Heart left ventricle (tissue), 16 donors: ENCODE measurements around the gene MRPL14. TPM values are rescaled to one million over a fixed set of nuclear protein-coding genes. Genes with fewer than 3 reads are reported as not detected.

Experiments used
- ATAC-seq, 4 donors: fragments of 200-7000 bp; cut with Tn5 transposase; one replicate each; pipeline ENCODE4 v1.9.1; 2020 to 2022; ENCODE audit warnings: moderate library complexity in 4 of 4, mild to moderate bottlenecking in 3 of 4, moderate number of reproducible peaks in 1 of 4
- DNase-seq, 5 donors: peaks; one replicate each; pipeline ENCODE4 v3.0.0-alpha.2; 2020
- H3K27ac ChIP-seq, 12 donors: fragments of 200-600 bp; sonication (generic) in 4 of 12; one replicate each; pipeline versions ENCODE4 v1.5.0 to v1.8.0; 2016 to 2022; ENCODE audit warnings: mild to moderate bottlenecking in 2 of 12
- H3K27me3 ChIP-seq, 9 donors: fragments of 200-600 bp; sonication (generic) in 2 of 9; one replicate each; pipeline versions ENCODE4 v1.5.1 to v1.8.0; 2016 to 2022; ENCODE audit warnings: mild to moderate bottlenecking in 3 of 9
- H3K36me3 ChIP-seq, 9 donors: fragments of 200-600 bp; sonication (generic) in 2 of 9; one replicate each; pipeline versions ENCODE4 v1.5.0 to v1.8.0; 2018 to 2022; ENCODE audit warnings: mild to moderate bottlenecking in 2 of 9
- H3K4me1 ChIP-seq, 12 donors: fragments of 200-600 bp; sonication (generic) in 4 of 12; one replicate each; pipeline versions ENCODE4 v1.5.0 to v1.8.0; 2016 to 2022; ENCODE audit warnings: mild to moderate bottlenecking in 3 of 12
- H3K4me3 ChIP-seq, 12 donors: fragments of 200-600 bp; sonication (generic) in 4 of 12; one replicate each; pipeline versions ENCODE4 v1.5.0 to v1.8.0; 2017 to 2022; ENCODE audit warnings: mild to moderate bottlenecking in 9 of 12, moderate library complexity in 4 of 12
- H3K9me3 ChIP-seq, 12 donors: fragments of 200-600 bp; sonication (generic) in 4 of 12; one replicate each; pipeline versions ENCODE4 v1.5.0 to v1.8.0; 2016 to 2022; ENCODE audit warnings: mild to moderate bottlenecking in 1 of 12
- CTCF ChIP-seq, 12 donors: fragments of 200-600 bp; sonication (generic) in 4 of 12; IDR thresholded peaks; one replicate each; pipeline versions ENCODE4 v1.5.0 to v1.8.0; 2018 to 2022; ENCODE audit warnings: antibody characterized with exemption in 12 of 12, mild to moderate bottlenecking in 5 of 12
- POLR2A ChIP-seq, 2 donors: fragments of 450-650 bp; IDR thresholded peaks; one replicate each; pipeline ENCODE4 v1.6.1; 2017; ENCODE audit warnings: antibody characterized with exemption in 2 of 2, mild to moderate bottlenecking in 2 of 2, moderate library complexity in 2 of 2
- WGBS, 4 donors: extraction: QIAGEN DNeasy Blood & Tissue Kit in 2 of 4; methylation state at CpG; one replicate each; pipeline versions ENCODE4 v1.1.5 to v1.1.7; 2013 to 2018; 5-methylcytosine and 5-hydroxymethylcytosine counted together
- intact Hi-C, 10 donors: fragments of 100-400 bp; cut with DNase I; formaldehyde crosslinking; loops; one replicate each; pipeline versions ENCODE4 v1.11.1 to v1.14.2; 2022
- polyA plus RNA-seq, 2 donors: library from polyadenylated mRNA; stranded (reverse); fragments of 200-250 nt; gene quantifications; one replicate each; pipeline ENCODE4 v1.2.3, GENCODE V29; 2013
- total RNA-seq, 9 donors: library from RNA; depleted of rRNA in 2 of 9; stranded (reverse); fragments of >200 nt in 2 of 9; fragmentation: NEBNext Ultra II Directional in 3 of 9; extraction: Animal tissue kit (Norgen Biotek cat#: 25700) in 3 of 9; gene quantifications; one replicate each; pipeline versions ENCODE4 v1.1.0 to v1.2.4, GENCODE V29; 2016 to 2023
- donor health status: ischemic (EF 13 %, LVEDD 7.1; RV severe dilation, severe dysfunction).
- donor health status: healthy with polysubstance abuse.
- donor health status: DM: no; HTN: yes; CAD: no.
- donor health status: DM: no; HTN: no; CAD: no.
- donor health status: ischemic (EF 25% LVEDD 6.9; RV normal size, moderate dysfunction).
- donor health status: ischemic (EF 25% LVEDD 5.7; RV mildly dilated, moderate dysfunction).
- donor health status: healthy.
- donor health status: DM: yes; HTN: yes; CAD: no.
- donor health status: ischemic (EF 35%, LVEDD 5.7; RV mildly dilated, moderate dysfunction).
- donor health status: nonischemic (EF 11% LVEDD 7.7; RV severe dilation, severe dysfunction).
- donor health status: DM: yes; HTN: yes; CAD: no.
- donor health status: PGD.
- donor health status: ischemic (EF 29% LVEDD 5.4; RV normal size, mild dysfunction).
- donor health status: nonischemic (EF 23%, LVEDD 6.1; RV moderate dilation, normal function).

The MRPL14 gene
- total and polyA plus RNA-seq, 11 donors: 35.3 to 72.9 (median 44.1) TPM

- Histone ChIP-seq H3K36me3 (no peaks in the 10 kb centered on the region), H3K27ac (no peak overlapping the region), H3K9me3 (no peaks in the 10 kb centered on the region), H3K4me1 (peaks cover 0 to 58% (median 29%) of the 10 kb centered on the region in 12 donors), H3K27me3 (no peaks in the 10 kb centered on the region), H3K4me3 (no peak overlapping the region)
- 84 to 100% (median 94%) methylated on average over 4 to 6 of the region's 6 CpGs for WGBS, 4 donors
- ATAC-seq (no peak), DNase-seq (peak in 1 of 5 donors; percentile 21)
- TF ChIP-seq CTCF (IDR thresholded peaks at IDR 0.05): no peak
- TF ChIP-seq POLR2A (IDR thresholded peaks at IDR 0.05): no peak
- intact Hi-C loops: loop anchor here in 1 of 10 donors (10.0 kb wide), 1 partner anchor 212 kb away; no protein-coding TSS in a partner anchor
Observed at GRCh38 chr6:44066394-44067172, 60.7 kb downstream of the MRPL14 start.

DNA sequence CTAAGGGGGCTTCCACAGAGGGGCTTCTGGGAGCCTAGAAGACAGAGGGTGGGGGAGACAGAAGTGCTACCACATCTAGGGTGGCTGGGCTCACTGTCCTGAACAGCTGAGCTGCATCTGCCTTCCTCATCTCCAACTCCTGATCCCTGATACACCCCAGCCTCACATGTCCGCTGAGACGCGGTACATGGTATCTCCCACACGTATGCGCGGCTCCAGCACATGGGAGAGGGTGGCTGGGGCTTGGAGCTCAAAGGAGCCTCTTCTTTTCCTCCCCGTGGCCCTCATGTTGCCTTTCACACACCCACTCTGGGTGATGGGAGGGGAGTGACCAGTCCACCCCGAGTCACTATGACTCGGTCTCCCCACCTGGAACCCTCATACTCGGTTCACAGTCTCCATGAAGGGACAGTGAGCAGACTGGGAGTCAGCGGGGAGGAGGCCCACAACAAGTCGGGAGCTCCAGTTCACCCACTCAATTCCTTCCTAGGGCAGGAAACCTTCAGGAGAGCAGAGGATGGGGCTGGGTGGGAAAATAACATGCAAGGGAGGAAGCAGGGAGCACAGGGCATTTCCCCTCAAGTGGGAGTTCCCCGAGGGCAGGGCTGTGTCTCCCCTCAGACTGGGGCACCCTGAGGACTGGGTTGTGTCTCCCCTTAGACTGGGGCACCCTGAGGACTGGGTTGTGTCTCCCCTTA lies 61.7 kb downstream of the MRPL14 start:
- no peaks in the 10 kb centered on the region for H3K27me3 ChIP-seq
- peaks cover 0 to 68% (median 37%) of the 10 kb centered on the region in 12 donors for H3K4me1 ChIP-seq
- peak overlapping the region in 2 of 12 donors; percentile 89 to 93 for H3K27ac ChIP-seq
- intact Hi-C loops: loop anchor here in 1 of 10 donors (10.0 kb wide), 1 partner anchor 211 kb away; no protein-coding TSS in a partner anchor
- H3K9me3 ChIP-seq: no peaks in the 10 kb centered on the region
- no peak for ATAC-seq
- 80 to 87% (median 82%) methylated on average over 12 to 13 of the region's 13 CpGs for WGBS, 4 donors
- no peak overlapping the region for H3K4me3 ChIP-seq
- no peaks in the 10 kb centered on the region for H3K36me3 ChIP-seq
- TF ChIP-seq CTCF (IDR thresholded peaks at IDR 0.05): no peak
- no peak for TF ChIP-seq POLR2A (IDR thresholded peaks at IDR 0.05)
- DNase-seq: no peak

DNA sequence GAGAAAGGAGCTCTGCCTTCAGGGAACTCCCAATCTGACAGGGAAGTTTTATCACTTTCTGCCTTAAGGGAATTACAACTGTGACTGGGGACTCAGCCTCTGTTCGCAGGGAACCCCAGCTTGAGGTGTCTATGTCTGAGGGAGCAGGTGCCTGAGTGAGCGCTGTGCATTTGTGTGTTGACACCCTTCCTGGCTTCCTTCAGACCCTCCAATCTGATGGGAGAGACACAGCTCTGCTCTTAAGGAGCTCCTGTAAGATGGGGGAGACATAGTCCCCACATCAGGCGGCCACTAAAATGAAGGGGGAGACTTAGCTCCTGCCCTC lies 62.3 kb downstream of the MRPL14 start:
- DNase-seq (no peak), ATAC-seq (no peak)
- intact Hi-C loops: loop anchor here in 5 of 10 donors (5.0 to 10.0 kb wide), 3 partner anchors 58 to 210 kb away; no protein-coding TSS in a partner anchor
- H3K27me3 ChIP-seq: no peaks in the 10 kb centered on the region
- no peaks in the 10 kb centered on the region for H3K36me3 ChIP-seq
- 93 to 98% (median 96%) methylated on average over 2 to 3 of the region's 3 CpGs for WGBS, 4 donors
- H3K4me1 ChIP-seq: peaks cover 0 to 75% (median 40%) of the 10 kb centered on the region in 12 donors
- H3K9me3 ChIP-seq: peaks cover 0 to under 1% (median 0%) of the 10 kb centered on the region in 12 donors
- TF ChIP-seq POLR2A (IDR thresholded peaks at IDR 0.05) (no peak), CTCF (IDR thresholded peaks at IDR 0.05) (no peak)
- no peak overlapping the region for H3K4me3 ChIP-seq
- H3K27ac ChIP-seq: peak overlapping the region in 9 of 12 donors; percentile 3 to 93 (median 65)
